GM10847 (cell line): Measurements from ENCODE around the gene ACTR5.

Experiments
- POLR2A ChIP-seq: IDR thresholded peaks from 2 replicates; pipeline ENCODE4 v1.6.1; 2011; ENCODE audit not compliant: insufficient read length; ENCODE audit errors: extremely low read depth

The ACTR5 gene

GRCh38 chr20:38725931-38726803 is 22.1 kb upstream of the ACTR5 start:
- no peak for TF ChIP-seq POLR2A

DNA sequence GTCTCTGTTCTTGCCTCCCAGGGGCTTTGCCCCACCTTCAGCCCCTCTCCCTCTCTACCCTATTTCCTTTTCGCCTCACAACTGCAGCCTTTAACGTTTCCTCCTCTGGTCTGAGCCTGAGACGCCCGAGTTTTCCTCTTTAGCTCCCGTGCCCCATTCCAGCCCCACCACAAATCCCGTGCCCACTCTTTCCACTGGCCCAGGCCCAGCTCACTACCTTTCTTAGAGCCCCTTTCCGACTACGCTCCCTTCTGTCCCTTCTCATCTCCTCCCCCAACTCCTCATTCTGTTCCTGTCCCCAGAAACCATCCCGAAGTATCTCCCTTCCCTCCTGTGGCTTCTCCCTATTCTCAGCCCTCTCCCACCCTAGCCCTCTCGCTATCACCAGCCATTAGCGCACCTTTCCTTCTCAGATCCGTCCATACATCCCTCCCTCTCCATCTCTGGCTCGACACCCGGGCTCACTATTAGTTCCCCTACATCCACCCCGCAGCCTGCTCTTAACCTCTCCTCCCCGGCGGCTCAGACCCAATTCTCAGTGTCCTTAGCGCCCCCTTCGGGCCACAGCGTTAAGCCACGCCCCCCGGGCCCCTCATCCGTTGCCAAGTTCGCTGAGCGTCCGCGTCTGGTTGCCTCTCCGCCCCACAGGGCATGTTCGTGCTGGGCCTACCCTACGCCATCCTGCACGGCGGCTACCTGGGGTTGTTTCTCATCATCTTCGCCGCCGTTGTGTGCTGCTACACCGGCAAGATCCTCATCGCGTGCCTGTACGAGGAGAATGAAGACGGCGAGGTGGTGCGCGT is 21.3 kb upstream of the ACTR5 start:
- no peak for TF ChIP-seq POLR2A

DNA sequence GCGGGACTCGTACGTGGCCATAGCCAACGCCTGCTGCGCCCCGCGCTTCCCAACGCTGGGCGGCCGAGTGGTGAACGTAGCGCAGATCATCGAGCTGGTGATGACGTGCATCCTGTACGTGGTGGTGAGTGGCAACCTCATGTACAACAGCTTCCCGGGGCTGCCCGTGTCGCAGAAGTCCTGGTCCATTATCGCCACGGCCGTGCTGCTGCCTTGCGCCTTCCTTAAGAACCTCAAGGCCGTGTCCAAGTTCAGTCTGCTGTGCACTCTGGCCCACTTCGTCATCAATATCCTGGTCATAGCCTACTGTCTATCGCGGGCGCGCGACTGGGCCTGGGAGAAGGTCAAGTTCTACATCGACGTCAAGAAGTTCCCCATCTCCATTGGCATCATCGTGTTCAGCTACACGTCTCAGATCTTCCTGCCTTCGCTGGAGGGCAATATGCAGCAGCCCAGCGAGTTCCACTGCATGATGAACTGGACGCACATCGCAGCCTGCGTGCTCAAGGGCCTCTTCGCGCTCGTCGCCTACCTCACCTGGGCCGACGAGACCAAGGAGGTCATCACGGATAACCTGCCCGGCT is 20.6 kb upstream of the ACTR5 start:
- no peak for TF ChIP-seq POLR2A

DNA sequence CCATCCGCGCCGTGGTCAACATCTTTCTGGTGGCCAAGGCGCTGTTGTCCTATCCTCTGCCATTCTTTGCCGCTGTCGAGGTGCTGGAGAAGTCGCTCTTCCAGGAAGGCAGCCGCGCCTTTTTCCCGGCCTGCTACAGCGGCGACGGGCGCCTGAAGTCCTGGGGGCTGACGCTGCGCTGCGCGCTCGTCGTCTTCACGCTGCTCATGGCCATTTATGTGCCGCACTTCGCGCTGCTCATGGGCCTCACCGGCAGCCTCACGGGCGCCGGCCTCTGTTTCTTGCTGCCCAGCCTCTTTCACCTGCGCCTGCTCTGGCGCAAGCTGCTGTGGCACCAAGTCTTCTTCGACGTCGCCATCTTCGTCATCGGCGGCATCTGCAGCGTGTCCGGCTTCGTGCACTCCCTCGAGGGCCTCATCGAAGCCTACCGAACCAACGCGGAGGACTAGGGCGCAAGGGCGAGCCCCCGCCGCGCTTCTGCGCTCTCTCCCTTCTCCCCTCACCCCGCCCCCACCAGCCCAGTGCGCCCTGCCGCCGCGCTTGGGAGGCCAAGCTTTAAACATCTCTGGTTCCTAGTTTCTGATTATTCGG is 20.0 kb upstream of the ACTR5 start:
- no peak for TF ChIP-seq POLR2A

GRCh38 chr20:38728911-38729642 is 19.2 kb upstream of the ACTR5 start:
- TF ChIP-seq POLR2A, result no peak

GRCh38 chr20:38729767-38730166 is 18.5 kb upstream of the ACTR5 start:
- TF ChIP-seq POLR2A, result no peak

DNA sequence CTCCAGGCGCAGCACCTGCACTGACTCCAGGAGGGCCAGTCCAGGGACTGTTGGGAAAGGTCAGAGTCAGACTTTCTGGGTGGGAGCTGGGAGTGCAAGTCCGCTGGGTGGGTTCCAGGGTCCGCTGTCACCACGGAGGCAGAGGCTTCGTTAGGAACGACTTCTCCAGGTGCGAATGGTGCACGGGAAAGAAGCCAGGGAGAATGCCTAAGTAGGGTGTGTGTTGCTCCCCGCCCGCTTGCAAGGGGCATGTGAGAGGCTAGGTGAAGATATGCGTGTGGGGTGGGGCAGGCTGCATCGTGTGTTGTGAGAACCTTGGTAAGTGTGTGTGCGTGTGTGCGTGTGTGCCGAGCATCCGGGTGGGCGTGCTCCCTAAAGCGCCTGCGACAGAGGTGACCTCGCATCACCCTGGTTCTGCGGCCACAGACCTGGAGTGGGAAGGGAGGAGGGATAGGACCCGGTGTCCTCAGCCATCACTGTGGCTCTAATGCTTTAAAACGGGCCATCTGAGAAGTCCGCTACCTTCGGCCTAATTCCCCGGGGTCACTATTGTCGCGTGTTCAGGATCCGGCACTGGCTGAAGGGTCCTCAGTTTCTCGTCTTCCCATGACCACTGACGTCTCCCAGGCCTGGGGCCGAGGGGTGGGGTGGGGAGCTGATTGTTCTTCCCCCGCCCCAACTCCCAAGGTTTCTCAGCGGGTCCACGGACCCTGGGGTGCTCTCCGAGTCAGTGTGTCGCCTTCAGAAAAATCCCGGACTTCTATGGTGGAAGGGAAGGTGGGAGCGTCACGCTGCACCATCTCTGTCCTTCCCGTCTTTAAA is 17.9 kb upstream of the ACTR5 start:
- TF ChIP-seq POLR2A, result no peak

DNA sequence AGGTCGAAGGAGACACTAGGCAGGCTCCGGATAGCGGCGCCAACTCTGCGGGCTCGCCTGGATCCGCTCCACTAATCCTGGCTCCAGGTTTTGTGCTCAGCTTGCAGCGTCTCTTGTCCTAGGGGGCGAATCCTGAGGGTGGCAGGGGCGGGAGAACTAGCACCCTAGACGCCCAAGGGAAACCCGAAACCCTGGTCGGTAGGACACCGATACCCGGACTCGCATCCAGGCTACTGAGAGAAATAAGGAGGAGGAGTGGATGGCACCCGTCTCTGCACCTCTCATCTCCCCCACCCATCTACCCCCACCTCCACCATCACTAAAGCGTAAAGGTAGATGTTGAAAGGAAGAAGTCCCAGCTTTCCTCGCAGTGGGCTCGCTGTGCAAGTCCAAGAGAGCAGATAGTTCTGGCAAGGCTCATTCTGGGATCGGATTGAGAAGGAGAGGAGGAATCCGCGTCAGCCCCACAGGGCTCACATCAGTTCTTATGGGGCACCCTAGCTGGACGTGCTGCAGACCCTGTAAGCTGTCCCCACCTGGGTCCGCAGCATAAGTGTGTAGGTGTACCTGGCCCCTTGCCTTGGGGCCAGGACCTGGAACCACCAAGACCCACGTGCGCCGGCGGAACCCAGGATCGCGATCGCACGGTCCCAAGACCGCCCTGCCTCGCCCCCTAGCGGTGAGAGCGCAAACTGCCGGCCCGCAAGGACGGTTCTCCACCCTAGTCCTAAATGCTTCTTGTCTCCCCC is 17.1 kb upstream of the ACTR5 start:
- no peak for TF ChIP-seq POLR2A

- no peak for TF ChIP-seq POLR2A
Observed at GRCh38 chr20:38731738-38732113, 16.5 kb upstream of the ACTR5 start.

DNA sequence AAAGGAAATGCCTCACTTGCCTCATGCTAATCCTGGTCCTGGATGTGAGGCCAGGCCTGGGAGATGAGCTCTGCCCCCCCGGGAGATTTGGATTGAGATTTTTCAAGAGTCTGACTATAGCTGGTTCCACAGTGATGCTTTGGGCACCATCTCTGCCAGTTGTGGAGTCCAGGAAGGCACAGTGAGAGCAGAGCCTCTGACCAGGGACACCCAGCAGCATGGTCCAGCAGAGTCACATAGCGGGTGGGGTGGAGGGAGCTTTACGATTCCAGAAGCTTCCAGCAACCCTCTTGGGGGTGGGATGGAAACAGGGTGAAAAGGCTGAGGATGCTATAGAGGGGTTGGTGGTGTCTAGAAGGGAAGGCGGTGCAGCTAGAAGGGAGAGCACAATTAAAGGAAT is 15.3 kb upstream of the ACTR5 start:
- TF ChIP-seq POLR2A, result no peak

DNA sequence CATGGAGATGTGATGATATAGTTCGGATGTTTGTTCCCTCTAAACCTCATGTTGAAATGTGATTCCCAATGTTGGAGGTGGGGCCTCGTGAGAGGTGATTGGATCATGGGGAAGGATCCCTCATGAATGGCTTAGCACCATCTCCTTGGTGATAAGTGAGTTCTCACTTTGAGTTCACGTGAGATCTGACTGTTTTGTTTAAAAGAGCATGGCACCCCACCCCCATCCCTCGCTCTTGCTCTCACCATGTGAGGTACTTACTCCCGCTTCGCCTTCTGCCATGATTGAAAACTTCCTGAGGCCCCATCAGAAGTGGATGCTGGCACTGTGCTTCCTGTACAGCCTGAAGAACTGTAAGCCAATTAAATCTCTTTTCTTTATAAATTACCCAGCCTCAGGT is 13.1 kb upstream of the ACTR5 start:
- no peak for TF ChIP-seq POLR2A

DNA sequence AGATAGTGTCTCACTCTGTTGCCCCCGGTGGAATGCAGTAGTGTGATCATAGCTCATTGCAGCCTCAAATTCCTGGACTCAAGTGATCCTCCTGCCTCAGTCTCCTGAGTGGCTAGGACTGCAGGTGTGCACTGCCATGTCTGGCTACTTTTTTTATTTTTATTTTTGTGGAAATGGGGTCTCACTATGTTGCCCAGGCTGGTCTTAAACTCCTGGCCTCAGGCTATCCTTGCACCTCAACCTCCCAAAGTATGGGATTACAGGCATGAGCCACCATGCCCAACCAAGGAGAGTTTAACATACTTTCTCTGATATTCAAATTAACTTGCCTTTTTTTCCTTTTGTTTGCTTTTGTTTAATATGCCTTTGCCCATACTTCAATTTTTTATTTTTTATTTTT is 10.4 kb upstream of the ACTR5 start:
- TF ChIP-seq POLR2A, result no peak

DNA sequence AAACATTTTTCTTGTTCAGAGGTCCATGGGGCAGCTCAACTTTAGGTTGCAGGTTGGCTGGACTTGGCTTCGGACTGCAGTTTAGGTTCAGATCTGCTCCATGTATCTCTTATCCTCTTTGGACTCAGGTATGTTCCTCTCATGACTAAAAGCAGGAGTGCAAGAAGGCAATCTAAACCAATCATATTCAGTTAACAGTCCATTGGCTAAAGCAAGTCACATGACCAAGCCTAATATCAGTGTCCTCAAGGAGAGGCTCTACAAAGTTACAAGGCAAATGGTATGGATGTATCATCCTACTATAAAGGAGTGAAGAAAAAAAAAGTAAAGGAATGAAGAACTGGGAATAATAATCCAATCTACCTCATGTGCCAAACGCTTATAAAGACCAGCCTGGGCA is 2.5 kb upstream of the ACTR5 start:
- TF ChIP-seq POLR2A, result no peak
